Stimulated activated CD8-positive, alpha-beta memory T cell treated with anti-CD3 and anti-CD28 coated beads, Interleukin-4, amount 100 ng/mL, for 4 hours (primary cell): ENCODE data around the gene TBC1D7.

ENCODE experiments used
- DNase-seq, 2 donors: peaks; one replicate each; pipeline ENCODE4 v3.0.0-alpha.2; 2020; ENCODE audit warnings: low read depth in 2 of 2, low spot score in 1 of 2

The TBC1D7 gene

DNA sequence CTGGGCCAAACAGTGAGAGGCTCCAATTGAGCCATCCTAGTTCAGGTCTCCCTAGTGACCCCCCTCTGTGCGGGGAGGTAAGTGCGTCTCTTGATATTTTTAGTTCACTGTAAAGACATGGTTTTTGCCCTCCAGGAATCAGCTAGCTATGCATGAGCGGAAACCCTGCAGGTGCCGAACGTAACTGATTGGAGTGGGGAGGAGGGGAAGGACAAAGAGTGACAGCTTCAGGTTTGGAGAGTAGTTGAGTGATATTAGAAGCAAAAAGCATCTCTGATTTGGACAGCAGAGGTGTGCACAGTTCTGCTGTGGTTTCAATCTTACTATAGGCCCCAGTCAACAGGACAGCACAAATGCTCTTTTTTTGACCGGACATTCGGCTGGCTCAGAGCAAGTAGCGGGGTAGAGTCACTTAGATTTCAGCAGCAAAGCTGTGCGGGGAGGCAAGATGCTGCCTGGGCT lies 31.8 kb downstream of the TBC1D7 start:
- no peak for DNase-seq

DNA sequence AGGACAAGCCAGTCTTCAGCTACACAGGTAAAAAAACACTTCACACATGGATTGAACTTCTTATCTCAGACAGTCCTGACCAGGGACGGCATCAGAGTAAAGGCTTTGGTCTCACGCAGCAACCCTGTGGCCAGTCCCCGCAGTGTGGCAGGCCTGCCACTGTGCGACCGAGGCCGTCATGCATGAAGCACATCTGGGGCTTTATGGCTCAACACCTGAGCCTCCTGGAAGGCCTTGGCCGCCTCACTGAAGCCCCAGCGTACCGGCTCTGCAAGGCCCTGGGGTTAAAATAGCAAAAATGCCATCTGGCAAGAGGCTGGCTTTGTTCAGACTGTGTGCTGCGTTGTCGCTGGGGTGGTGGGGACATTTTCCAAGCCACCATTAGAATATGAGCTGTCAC lies 32.8 kb downstream of the TBC1D7 start:
- no peak for DNase-seq

DNA sequence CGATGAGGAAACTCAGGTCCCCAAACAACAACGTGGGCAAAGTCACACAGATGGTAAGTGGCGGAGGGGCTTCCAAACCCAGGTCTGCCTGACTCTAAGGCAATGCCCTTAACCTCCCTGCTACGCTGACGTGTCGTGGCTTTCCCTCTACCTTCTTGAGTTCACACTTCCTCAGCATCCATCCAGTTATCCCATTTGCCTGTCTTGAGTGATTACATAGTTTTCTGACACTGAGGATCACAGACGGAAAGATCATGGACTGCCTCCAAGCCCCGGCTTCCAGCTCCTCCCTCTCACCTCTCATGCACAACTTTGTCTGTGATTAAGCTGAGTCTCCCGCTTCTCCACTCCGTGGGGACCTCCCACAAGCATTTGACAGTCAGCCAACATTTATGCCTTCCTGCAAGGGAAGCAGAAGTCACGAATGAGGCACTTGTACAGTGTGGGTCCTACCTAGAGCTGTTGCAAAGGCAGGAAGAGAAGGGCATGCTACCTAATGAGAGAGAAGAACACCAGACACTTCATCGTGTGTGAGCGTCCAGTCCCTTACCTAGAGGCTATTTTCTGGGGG lies 33.8 kb downstream of the TBC1D7 start:
- DNase-seq, result no peak

DNA sequence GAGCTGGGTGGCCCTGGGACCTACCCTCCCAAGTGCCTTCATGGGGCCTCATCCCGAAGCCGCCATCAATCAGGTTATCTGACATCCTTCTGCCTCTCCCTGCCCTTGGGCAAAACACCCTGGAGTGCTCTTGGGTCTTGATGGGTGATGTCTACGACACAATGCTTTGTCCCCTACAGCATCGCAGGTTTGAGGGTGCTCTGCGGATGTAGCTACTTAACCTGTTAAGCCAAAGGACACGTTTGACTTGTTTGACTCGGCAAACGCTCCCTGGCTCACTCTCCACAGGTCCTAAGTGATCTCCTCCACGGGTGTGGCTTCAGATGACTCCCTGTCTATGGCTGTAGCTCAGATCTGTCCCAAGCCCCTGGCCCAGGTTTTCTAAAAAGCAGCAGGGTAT lies 35.6 kb downstream of the TBC1D7 start:
- no peak for DNase-seq

DNA sequence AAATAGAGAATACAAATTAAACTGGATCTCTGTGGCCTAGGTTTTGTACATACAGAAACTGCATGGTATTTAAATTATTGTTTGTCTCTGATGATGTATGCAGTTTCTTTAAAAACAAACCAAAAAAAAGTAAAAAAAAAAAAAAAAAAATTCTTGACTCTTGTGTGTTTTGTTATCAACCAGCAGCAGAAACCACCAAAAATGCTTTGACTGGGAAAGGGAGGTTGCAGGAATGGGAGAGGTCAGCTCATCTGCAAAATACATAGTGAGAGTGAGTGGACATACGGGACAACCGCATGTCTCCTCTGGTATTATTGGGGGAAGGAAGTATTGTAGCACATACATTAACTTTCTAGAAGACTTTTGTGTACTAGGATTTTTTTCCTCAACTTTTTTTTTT lies 38.0 kb downstream of the TBC1D7 start:
- no peak for DNase-seq

- no peak for DNase-seq
Measured at GRCh38 chr6:13289789-13290318, 38.5 kb downstream of the TBC1D7 start.

- DNase-seq, result no peak
Measured at GRCh38 chr6:13288969-13289391, 39.4 kb downstream of the TBC1D7 start.

GRCh38 chr6:13288481-13288880 lies 39.9 kb downstream of the TBC1D7 start:
- no peak for DNase-seq

GRCh38 chr6:13287104-13287503 lies 41.2 kb downstream of the TBC1D7 start:
- DNase-seq, result no peak

DNA sequence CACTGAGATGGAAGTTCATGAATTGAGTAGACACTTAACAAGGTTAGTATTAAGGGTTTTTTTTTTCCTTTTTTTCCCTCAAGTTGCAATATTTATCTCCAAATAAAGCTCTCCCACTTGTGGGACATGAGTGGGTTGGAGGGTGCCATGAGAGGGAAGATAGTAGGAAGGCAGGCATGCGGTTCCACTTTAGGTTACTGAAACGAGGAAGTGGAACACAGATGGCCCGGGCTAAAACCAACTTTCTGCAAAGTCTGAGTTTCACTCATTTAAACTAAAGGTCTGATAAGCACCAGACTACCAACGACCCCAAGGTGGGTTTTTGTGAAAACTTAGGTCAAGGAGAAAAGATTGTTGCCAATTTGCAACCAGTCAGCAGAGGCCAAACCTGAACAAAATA lies 42.2 kb downstream of the TBC1D7 start:
- DNase-seq, result no peak

- DNase-seq, result no peak
Measured at GRCh38 chr6:13285705-13286104, 42.6 kb downstream of the TBC1D7 start.

DNA sequence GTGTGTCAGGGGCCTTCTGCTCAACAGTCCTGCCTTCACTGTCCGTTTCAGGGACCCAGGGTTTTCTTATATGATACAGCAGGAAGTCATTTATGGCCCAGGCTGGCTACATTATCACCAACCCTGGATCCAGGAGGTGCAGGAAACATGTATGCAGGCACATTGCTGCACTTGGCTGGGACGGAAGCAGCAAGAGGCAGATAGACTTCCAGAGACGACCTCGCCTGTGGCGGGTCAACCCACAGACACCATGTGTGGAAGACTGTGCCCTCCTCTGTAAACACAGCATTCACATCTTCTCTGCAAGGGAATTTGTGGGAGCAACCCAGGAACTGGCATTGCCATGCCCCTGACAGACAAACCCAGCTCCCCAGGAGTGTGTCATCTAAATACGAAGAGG lies 43.7 kb downstream of the TBC1D7 start:
- no peak for DNase-seq

- no peak for DNase-seq
Measured at GRCh38 chr6:13283331-13283730, 45.0 kb downstream of the TBC1D7 start.

- no peak for DNase-seq
Measured at GRCh38 chr6:13282393-13283069, 45.8 kb downstream of the TBC1D7 start.

DNA sequence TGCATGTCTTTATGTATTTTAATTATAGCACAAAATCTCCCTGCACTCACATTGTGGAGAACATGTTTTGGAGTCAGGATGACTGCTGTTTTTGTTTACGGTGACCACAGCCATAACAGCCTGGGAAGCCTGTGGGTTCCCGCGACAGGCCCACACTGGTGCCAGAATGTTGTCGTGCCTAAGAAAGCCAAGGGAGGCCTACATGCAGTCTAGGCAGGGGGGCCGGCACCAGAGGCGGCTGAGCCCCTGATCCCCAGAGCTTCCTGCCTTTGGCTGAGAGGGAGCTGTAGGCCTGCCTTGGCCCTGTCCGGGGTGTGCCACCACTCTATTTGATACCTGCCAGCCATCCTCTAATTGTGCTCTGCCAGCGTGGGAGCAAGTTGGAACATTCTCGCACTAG lies 46.7 kb downstream of the TBC1D7 start:
- no peak for DNase-seq

- DNase-seq, result no peak
Measured at GRCh38 chr6:13280254-13280653, 48.1 kb downstream of the TBC1D7 start.

- DNase-seq, result no peak
Measured at GRCh38 chr6:13278991-13279390, 49.3 kb downstream of the TBC1D7 start.

DNA sequence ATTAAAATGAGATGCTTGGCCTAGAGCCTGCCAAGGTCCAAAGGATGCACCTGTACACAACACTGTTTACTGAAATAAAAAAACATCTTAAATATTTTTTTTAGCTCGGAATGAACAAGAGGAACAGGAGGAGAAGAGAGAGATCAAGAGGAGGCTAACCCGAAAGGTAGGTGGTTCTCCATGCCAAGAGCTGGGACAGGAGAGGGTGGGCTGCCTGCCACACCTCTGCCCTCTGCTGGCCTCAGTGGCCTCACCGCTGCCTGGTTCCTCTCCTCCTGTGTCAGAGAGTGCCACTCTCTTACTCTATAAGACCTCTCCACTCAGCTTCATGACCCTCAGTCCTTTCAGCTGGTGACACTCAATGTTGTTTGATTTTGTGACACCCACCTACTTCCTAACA lies 50.2 kb downstream of the TBC1D7 start:
- peak in 1 of 2 donors; percentile 10 for DNase-seq

DNA sequence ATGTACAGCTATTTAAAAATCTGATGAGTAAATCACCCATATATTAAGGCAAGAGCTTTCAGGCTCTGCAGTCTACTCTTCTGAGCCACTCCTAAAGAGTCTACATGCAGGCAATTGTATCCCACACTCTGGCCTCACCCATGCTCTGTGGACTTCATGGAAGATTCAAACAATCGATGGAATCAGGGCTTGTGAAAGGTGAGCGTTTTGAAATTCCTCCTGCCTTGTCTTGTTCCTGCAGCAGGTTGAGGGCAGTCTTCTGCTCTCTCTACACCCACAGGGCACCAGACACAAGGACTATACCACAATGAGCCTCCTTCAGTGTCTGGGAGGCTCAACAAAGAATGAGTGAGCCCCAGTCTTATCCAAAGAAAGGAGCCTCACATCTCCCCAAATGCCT lies 51.1 kb downstream of the TBC1D7 start:
- DNase-seq, result no peak

GRCh38 chr6:13275435-13275989 lies 52.8 kb downstream of the TBC1D7 start:
- DNase-seq, result no peak

- no peak for DNase-seq
Measured at GRCh38 chr6:13274707-13275434, 53.5 kb downstream of the TBC1D7 start.
